NCI-H446 treated with DMSO at 0.1 percent for 48 hours (cell line): ENCODE data around the gene EEF1AKMT1.

Experiments used
- DNase-seq: peaks from one replicate; lab custom pipeline; 2025; lab: John Stamatoyannopoulos, UW

Gene EEF1AKMT1

DNA sequence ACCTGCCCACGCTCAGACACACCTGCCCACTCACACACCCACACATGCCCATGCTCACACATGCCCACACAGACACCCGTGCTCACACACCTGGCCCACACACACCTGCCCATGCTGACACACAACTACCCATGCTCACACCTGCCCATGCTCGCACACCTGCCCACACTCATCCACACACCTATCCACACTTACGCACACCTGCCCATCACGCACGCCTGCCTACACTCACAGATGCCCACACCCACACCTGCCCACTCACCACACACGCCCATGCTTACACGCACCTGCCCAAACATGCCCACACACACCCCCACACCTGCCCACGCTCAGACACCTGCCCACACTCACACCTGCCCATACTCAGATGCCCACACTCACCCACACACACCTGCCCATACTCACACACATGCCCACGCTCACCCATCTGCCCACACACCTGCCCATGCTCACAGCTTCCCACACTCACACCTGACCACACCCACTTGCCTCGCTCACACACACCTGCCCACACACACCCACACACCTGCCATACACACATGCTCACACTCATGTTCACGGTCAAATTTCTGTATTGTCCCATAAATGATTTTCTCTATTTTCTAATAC, 54.7 kb downstream of the EEF1AKMT1 start:
- DNase-seq = no peak

DNA sequence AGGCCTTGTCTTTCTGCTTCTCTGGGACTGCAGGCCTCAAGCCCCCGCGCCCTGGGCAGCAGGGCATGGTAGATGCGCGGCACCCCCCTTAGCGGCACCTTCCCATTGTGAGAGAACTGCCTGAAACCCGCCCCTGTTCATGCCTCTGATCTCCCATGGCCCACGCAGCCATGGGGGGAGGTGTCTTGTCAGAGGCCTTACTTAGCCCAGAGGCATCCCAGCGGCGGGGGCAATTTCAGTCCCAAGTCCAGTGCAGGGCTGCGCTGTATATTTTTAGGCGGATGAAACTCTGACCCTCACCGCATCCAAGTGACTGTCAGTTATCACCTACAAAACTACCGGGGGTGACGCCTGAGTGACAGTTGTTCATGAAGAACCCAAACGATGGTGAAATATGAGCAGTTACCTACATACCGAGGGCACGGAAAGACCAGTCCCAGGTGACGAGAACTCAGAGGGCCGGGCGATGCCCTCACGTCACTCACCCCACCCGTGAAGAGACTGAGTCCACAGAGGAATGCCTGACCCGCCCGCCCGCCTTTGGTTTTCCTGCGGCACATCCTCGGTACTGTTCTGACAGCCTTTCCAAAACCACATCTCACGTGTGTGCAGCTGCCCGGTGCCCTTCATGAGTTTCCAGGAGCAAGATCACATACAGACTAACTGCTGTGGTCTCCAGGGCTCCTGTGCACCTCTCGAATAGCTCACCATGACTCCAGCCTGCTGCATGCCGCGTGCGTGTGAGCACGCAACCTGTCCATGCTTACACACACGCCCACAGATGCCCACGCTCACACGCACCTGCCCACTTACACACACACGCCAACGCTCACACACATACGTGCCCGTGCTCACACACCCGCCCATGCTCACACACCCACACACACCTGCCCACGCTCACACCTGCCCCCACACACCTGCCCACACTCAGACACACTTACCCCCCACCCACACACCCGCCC, 55.9 kb downstream of the EEF1AKMT1 start:
- DNase-seq = no peak

DNA sequence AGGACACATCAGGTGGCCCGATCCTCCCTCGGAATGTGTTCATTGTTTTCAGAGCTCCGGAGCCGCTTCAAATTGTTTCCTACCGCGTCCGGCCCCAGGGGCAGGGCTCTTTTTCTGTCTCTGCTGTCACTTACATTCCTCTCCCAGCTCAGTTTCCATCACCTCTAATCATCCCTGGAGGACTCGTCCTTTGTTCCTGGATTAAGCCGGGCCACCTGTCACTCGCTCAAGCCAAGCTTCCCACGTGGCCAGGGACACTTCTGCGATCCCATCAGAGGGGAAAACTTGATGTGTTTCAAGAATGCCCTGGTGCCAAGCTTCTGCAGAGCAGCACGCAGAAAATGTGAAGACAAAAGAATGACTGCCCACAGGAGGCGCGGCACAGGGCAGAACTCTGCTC, 56.8 kb downstream of the EEF1AKMT1 start:
- peak; percentile 14 for DNase-seq

DNA sequence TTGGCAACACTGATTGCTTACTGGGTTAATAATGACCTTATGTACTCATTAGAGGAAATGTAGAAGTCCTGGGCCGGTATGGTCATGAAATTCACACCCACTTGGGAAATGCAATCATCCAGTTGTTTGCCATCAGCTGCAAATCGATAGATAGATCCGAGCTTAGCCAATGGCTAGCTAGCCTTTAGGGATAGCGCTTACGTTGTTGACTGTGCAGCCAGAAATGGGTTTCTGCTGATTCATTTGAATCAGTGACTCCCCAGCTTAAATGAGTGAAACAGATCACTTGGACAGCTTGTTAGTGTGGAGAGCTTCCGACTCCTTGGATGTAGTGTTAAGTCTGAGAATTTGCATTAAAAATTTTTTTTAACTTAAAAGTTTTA, 58.4 kb downstream of the EEF1AKMT1 start:
- no peak for DNase-seq

DNA sequence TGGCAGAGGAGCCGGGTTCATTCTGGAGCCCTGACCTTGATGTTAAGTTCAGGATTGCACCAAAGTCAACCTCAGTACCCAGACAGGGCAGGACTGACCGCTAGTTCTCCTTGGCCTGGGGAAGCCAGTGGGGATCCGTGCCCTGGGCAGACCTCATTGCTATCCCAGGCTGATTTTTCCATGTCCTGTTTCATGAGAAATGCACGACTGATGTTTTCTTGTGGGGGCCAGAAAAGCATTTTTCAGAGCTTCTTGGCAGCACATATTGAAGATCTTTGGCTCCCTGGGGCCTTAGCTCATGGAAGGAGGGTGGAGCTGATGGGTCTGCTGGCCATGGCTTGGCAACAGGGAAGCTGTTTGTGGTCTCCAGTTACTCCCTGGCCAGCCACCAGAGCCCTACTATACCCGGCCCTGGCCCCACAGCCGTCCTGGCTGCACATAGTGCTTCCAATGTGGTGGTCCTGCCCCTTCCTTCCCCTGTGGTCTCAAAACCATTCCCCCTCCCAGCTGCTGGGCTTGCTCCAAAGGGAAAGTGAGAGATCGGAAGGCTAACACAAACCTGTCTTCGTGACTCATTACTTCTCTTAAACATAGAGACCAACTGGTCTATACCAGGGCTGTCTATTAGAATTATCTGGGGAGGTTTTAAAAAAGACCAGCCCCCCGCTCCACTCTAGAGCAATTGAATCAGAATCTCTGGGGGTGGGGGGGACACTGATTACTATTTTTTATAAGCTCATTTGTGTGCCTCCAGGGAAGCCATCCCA, 59.0 kb downstream of the EEF1AKMT1 start:
- DNase-seq = peak; percentile 61

DNA sequence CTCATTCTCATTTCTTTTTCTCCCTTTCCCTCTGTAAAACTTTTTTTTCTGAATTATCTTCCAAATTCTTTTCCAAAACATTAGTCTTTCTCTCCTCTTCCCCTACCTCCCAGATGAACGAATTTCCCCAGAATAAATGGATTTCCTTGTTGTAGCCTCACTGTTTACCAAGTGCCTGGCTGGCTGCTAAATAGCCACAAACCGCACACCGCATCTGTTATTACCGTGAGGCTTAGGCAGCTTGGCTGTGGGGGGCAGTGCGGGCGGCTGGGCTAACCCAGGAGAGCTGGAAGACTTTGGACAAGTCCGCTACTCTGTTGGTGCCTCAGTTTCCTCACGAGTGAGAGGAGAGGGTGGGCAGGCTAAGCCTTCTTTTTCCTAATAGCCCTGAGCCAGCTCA, 59.6 kb downstream of the EEF1AKMT1 start:
- DNase-seq = no peak

DNA sequence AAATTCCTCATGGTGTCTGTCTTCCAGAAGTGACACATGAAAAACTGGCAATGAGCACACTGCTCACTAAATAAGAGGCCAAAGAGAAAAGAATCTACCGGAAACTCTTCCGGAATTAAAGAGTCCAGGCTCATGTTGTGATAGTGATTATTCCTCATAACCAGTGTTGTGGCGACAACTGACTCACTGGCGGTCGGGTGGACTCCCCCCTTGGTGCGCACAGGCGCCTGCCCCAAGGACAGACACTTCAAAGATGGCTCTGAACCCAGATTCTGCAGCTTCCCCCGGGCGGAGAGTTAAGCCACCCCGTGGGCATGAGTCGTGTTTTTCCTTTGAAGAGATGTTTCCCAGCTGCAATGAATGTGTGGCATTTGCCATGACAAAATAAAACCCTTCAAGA, 60.0 kb downstream of the EEF1AKMT1 start:
- no peak for DNase-seq

DNA sequence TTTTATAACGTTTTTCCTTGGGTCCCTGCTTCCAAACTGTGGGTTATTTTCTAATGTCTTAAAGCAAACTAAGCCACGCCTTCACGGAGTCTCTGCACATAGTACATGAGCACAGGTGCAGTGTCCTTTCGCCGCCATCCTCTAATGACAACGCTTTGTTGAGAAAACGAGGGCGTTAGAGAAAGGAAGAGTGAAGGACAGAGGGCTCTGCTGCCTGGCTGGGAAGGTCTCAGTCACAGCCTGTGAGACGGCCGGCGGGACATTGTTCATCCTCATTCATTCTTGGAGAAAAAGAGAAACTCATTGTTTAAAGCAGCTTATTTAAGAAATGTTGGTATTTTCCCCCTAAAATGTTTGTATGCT, 60.8 kb downstream of the EEF1AKMT1 start:
- no peak for DNase-seq

DNA sequence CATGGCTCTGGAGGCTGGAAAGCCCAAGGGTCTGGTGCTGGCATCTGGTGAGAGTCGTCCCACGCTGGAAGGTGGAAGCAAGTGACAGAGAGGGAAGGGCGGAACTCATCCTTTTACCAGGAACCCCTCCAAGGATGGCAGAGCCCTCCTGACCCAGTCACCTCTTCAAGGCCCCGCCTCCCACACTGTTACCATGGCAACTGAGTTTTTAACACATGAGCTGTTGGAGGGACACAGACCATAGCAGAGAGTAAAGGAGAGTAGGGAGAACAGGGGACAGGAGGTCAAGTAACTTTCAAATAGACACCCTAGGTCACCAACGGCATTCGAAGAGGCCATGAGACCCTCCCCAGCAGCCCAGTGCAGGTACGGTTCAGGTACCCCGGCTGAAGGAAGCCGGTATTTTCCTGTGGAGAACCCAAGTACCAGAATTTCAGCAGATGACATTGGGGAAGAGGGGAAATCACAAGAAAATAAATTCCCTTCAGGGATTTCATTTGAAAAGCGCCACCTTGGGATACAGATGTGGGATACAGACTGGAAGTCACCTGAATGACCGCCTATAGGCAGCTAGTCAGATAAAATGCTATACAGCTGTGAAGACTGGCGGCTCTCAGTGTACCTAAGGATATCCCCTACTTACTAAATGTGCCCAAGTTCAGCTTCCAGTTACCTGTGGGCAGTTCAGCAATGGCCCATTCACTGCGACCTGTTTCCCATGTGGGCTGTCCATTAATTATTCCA, 62.3 kb downstream of the EEF1AKMT1 start:
- no peak for DNase-seq

DNA sequence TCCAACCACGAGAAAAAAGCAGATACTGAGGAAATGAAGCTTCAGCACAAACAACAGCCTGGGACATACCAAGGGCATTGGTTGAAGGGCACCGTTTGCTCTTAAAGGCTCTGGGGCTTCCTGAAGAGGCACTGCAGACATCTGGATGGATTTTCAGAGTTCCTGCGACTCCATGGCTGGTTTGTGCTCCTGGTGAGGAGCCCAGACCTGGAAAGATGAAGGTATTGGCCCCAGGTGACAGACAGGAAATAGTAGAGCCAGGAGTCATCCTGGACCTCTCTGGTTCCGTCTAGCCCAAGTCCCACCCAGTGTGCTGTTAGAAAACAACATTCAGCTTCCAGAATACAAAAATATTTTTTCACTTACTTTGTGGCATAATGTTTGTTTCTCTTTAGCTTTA, 64.0 kb downstream of the EEF1AKMT1 start:
- no peak for DNase-seq

DNA sequence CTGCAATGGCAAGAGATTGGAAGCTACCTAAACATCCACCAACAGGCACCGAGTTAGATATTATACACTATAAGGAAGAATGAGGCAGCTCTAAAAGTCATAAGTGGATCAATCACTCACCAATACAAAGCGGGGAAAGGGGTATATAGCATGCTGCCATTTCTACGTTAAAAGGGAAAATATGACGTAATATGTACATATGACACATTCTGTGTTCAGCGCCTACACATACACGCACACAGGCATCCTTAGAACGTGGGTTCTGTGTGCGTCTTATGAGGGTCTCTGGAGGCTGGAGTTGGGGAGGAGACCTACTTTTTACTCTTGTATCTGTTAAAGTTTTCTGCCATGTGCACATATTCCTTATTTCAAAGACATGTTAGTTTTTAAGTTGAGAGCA, 64.4 kb downstream of the EEF1AKMT1 start:
- no peak for DNase-seq

DNA sequence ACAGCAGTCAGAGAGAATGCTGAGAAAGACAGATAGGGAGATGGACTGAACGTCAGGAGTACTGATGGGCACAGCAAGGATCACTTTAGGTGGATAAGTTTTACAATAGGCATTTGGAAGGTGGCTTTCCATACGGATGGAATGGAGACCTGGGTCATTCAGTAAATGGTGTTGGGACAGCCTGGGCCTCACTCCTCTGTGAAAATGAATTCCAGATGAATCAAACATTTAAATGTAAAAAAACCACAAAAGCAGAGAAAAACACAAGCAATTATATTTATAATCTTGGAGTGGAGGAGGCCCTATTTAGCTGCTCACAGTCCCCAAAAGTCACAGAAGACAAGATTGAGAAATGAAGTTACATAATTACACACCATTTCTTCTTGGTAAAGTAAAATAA, 65.5 kb downstream of the EEF1AKMT1 start:
- no peak for DNase-seq

DNA sequence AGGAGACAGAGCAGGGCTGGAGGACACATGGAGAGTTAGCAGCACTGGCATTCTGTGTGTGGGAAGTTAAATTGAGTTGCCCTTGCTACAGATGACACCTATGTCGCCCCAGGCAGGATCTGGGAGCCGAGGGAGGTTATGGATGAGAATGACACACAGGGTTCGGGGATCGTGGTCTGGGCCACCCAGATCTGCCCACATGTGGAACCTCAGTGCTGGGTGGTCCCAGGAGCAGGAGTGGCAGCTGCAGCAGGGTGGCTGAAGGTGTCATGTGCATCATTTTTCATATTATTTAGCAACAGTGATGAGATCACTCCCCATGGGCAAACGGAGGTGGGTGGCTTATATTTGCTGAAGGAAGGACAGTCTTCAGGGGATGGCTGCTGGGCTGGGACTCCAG, 67.1 kb downstream of the EEF1AKMT1 start:
- DNase-seq = no peak

DNA sequence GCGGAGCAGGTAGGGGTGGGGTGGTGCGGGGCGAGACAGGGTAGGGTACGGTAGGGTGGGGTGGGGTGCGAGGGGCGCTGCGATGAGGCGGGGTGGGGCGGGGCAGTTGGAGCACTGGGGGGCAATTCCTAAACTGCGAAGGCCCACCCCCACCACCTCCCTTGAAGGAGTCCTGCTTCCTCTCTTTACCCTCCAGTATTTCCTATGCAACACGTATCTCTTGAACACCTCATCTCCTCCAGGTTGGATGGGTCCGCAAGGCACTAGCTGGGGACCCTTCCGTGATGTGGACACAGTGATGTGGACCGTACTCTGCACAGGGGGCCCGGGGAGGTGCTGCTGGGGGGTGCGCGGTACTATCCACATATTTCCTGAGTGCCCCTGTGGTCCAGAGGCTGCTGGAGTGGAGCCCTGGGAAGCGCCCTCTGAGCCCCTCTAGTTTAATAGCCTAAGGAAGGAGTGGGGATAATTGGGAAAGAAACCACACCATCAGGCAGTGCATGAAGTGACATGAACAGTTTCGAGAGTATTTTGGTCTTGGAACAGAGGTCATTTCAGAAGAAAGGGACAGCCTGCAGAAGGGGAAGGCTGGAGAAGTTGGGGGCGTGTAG, 69.2 kb downstream of the EEF1AKMT1 start:
- no peak for DNase-seq

DNA sequence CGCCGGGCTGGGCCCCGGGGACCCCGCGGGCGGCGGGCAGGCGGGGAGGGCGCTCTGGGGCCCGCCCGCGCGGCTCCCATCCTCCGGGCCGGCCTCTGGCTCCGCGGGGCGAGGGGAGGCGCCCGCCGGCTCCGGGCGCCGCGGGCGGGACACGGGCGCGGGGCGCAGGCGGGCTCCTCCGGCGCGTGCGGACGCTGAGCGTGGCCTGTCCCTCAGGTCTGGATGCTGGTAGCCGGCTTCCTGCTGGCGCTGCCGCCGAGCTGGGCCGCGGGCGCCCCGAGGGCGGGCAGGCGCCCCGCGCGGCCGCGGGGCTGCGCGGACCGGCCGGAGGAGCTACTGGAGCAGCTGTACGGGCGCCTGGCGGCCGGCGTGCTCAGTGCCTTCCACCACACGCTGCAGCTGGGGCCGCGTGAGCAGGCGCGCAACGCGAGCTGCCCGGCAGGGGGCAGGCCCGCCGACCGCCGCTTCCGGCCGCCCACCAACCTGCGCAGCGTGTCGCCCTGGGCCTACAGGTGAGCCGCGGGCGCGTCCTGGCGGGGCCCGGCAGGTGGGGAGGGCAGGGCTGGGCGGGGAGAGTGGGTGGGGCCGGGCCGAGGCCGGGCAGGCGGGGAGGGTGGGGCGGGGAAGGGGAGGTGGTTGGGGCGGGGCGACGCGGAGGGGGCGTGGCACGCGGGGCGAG, 69.8 kb downstream of the EEF1AKMT1 start:
- DNase-seq = no peak

DNA sequence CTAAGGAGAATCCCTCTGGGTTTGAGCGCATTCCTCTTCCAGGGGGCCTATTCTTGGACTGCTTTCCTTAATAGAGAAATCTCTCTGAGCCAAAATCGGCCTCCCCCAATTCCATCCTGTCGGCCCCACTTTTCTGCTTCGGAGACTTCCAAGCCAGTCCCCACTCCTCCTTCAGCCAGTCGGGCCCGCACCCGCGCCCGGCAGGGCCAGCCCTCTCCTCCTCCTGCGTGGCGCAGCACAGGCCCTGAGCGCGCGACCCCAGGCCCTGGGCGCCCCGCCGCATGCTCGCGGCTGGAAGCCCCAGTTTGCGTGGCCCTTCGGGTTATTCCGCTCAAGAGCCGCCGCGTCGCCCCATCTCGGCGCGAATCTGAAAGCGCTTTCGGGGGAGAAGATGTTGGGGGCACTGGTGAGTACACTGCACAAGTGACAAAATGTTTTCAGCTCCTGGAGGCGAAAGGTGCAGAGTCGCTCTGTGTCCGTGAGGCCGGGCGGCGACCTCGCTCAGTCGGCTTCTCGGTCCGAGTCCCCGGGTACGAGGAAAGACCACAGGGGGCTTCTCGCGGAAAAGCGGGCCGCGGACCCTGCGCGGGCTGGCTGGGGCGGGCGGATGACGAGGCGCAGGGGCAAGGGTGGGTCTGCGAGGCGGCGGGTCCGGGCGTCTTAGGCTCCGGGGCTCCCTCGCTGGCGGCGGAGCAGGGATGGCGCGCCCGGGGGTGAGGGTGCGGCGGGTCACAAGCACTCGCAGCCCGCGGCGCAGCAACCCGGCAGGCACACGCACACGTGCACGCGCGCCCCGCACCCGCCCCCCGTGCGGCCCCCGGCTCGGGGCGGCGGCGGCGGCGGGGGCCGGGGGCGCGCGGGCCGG, 70.6 kb downstream of the EEF1AKMT1 start, which contains the start of gene IL17D:
IL17D (plus strand) TSS at position 785 of the 865 bp plus-strand sequence. CDS start 303 bp downstream, outside the sequence.
- no peak for DNase-seq

DNA sequence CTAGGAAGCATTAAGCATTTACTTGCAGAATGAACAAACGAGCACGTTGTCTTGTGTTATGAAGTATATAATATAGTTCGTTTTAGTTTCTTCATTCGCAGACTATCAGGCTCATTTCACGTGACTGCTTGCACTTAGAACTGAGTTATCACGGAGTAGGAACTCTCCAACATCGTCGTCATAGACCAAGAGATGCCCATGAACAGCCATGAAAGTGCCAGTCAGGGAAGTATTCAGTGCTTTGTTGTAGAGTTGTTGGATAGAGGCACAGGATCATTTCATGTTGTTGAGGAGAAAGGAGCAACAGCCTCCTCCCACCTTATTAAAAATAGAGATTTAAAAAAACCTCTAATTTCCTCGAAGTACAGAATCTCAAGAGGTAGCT, 71.2 kb downstream of the EEF1AKMT1 start:
- DNase-seq = no peak

DNA sequence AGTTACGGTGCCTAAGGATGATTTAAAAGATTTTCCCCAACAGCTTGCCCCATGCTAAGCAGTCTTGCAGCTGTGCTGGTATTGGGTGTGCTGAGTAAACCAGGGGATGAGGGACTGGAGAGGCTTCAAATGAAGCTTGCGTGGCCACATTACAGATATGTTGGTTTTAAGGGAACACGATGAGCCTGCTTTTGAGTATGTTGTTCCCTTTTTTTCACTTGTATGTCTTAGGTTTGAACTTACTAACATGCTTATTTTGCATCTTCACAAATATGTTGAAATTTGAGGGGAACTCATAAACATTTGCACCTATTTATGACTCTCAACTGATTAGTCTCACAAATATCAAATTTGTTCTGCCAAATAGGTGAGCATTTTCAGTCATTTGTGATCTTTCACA, 72.3 kb downstream of the EEF1AKMT1 start:
- no peak for DNase-seq

DNA sequence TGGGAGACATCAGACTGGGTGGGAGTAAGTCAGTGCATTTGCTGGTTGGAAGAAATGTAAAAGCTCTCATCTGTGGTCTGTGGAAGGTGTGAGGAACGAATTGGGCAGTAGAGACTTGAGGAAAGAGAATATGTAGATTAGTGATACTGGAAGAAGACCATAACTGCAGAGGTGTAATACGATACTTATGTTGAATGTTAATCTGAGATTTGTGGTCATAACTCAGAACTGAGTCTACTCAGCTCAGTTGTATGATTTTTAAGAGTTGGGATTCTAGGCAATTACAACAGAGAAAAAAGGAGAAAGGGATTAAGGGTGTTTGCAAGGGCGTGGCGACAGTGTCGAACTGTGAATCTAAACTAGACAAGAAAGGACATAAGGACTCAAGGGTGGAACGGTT, 73.5 kb downstream of the EEF1AKMT1 start:
- DNase-seq = no peak

DNA sequence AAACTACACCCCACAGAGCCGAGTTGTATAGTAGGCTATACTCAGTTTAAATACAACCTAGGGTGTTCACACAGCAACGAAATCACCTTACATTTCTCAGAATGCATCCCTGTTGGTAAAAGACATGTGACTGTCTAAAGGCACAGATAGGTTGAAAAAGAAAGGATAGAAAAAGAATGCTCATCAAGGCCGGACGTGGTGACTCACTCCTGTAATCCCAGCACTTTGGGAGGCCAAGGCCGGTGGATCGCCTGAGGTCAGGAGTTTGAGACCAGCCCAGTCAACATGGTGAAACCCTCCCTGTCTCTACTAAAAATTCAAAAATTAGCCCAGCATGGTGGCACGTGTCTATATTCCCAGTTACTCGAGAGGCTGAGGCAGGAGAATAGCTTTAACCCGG, 74.0 kb downstream of the EEF1AKMT1 start:
- DNase-seq = no peak
